Adrenal gland (tissue), 19 donors: ENCODE results near the gene LYPD8. TPM values are rescaled to one million over a fixed set of nuclear protein-coding genes. Genes with fewer than 3 reads are reported as not detected.
A peak's percentile ranks its signal among the peaks of the same experiment; 100 is the strongest.
"Not testable (repeated sequence)": the region's sequence is repeated elsewhere in the genome, so short reads cannot be mapped to it uniquely, and the experiment has no call there.

Source experiments
- DNase-seq, 7 donors: peaks; one replicate each; pipeline ENCODE4 v3.0.0-alpha.2; 2019 to 2020
- H3K27ac ChIP-seq, 5 donors: fragments of 200-600 bp; sonication (generic) in 4 of 5; 1 replicate in 3 of 5; 2 replicates in 2 of 5; pipeline versions ENCODE4 v1.5.1 to v1.8.0; 2016 to 2020; ENCODE audit warnings: mild to moderate bottlenecking in 1 of 5
- H3K27me3 ChIP-seq: fragments of 200-600 bp; 2 replicates; pipeline ENCODE4 v1.8.0; 2021
- H3K36me3 ChIP-seq, 2 donors: fragments of 200-600 bp; replicated peaks in 1 of 2; 1 replicate in 1 of 2; 2 replicates in 1 of 2; pipeline versions ENCODE4 v1.5.1 to v1.8.0; 2018 to 2022
- H3K4me1 ChIP-seq, 2 donors: fragments of 200-600 bp; replicated peaks in 1 of 2; 1 replicate in 1 of 2; 2 replicates in 1 of 2; pipeline versions ENCODE4 v1.5.1 to v1.8.0; 2018 to 2021
- H3K4me3 ChIP-seq, 4 donors: fragments of 200-600 bp; sonication (generic) in 3 of 4; one replicate each; pipeline ENCODE4 v1.5.1; 2016 to 2018
- H3K9me3 ChIP-seq, 3 donors: fragments of 200-600 bp; sonication (generic) in 1 of 3; replicated peaks in 1 of 3; 1 replicate in 2 of 3; 2 replicates in 1 of 3; pipeline versions ENCODE4 v1.5.1 to v1.8.0; 2016 to 2021
- POLR2A ChIP-seq, 2 donors: fragments of 450-650 bp; IDR thresholded peaks; one replicate each; pipeline ENCODE4 v1.6.1; 2017; ENCODE audit warnings: antibody characterized with exemption in 2 of 2, mild to moderate bottlenecking in 2 of 2, moderate library complexity in 1 of 2
- WGBS, 4 donors: extraction: QIAGEN DNeasy Blood & Tissue Kit in 2 of 4; methylation state at CpG; one replicate each; pipeline versions ENCODE4 v1.1.5 to v1.1.7; 2013 to 2017; 5-methylcytosine and 5-hydroxymethylcytosine counted together
- intact Hi-C, 2 donors: fragments of 100-400 bp; cut with DNase I; formaldehyde crosslinking; loops; one replicate each; pipeline versions ENCODE4 v1.14.1 to v1.15.0; 2022 to 2023
- long read RNA-seq, 10 donors: library from polyadenylated mRNA in 3 of 10; unstranded in 2 of 10; stranded (forward) in 1 of 10; transcript quantifications; one replicate each; pipeline ENCODE4 v2.0.0 and lab custom pipeline, GENCODE V29; 2021 to 2026
- polyA plus RNA-seq, 3 donors: library from polyadenylated mRNA; stranded (reverse); fragments of 200-250 nt in 2 of 3; fragments of 350-450 nt in 1 of 3; fragmentation: Illumina TruSeq in 1 of 3; extraction: RNeasy Lipid Tissue Mini Kit (QIAGEN cat#74804) in 1 of 3; gene quantifications; one replicate each; pipeline ENCODE4 v1.2.3, GENCODE V29; 2013 to 2014
- total RNA-seq, 9 donors: library from RNA; depleted of rRNA in 4 of 9; stranded (reverse); fragments of >200 nt in 4 of 9; fragments of 120-200 nt in 1 of 9; fragmentation: NEBNext Ultra II Directional in 1 of 9; extraction: Animal tissue kit (Norgen Biotek cat#: 25700) in 1 of 9; gene quantifications; one replicate each; pipeline versions ENCODE4 v1.1.0 to v1.2.4, GENCODE V29; 2013 to 2023
- TF ChIP-seq, protein P1 (sequence below), 6 experiments: fragments of 450-650 bp in 4 of 6; fragments of 200-600 bp in 2 of 6; sonication (generic) in 1 of 6; IDR thresholded peaks; 1 replicate in 5 of 6; 2 replicates in 1 of 6; pipeline versions ENCODE4 v1.5.1 to v1.8.0; 2016 to 2021; ENCODE audit warnings: antibody characterized with exemption in 6 of 6, mild to moderate bottlenecking in 2 of 6, moderate library complexity in 1 of 6
- donor health status: healthy with polysubstance abuse.
- donor health status: Bipolar disorder and iron deficiency.
- donor health status: DM: yes; HTN: yes; CAD: no.
- donor health status: DM: no; HTN: no; CAD: no.
- donor health status: DM: no; HTN: no; CAD: no.
- donor health status: DM: yes; HTN: yes; CAD: no.

Gene LYPD8, protein sequence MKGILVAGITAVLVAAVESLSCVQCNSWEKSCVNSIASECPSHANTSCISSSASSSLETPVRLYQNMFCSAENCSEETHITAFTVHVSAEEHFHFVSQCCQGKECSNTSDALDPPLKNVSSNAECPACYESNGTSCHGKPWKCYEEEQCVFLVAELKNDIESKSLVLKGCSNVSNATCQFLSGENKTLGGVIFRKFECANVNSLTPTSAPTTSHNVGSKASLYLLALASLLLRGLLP
- total RNA-seq (not detected), polyA plus RNA-seq (under 1 TPM in 1 of 3 donors, not detected in 2; 0.13 TPM)
- long read RNA-seq, donor 1: 0 reads
- long read RNA-seq, donor 2: 0 reads
- long read RNA-seq, donor 3: 0 reads
- long read RNA-seq, donor 4: 0 reads
- long read RNA-seq, donor 5: 0 reads
- long read RNA-seq, donor 6: 0 reads
- long read RNA-seq, donor 7: 0 reads
- long read RNA-seq, donor 8, partial matches to known transcripts: 108 of 108 reads
- long read RNA-seq, donor 8, other reads (novel, unspliced or antisense): 0 of 108 reads
- long read RNA-seq, donor 9: 0 reads
- long read RNA-seq, donor 10: 0 reads

DNA sequence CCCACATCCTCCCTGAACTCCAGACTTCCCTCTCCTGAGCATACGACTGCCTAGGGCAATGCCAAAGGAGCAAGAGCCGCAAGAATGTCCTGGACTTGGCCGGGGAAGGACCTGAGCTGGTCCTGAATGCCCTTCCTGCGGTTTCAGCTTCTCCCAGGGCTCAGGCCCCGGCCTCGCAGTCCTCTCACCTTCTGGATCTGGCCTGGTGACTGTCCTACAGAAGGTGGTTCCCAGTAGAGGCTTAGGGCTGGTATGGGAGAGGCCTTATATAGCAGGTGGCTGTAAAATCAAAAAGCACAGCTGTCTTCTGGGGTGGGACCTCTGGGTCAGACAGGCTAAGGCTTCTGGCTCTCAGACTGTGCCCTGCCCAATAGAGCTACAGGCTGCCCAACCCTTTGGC, at the start of gene LYPD8:
Gene LYPD8 (minus strand): TSS at position 243 of the 400 bp plus-strand sequence. CDS start 4,678 bp downstream, outside the sequence.
- Histone ChIP-seq H3K27ac (no peak within 1 kb of the TSS), H3K4me1 (no peaks in the 10 kb centered on the region), H3K27me3 (no peaks in the 10 kb centered on the region), H3K9me3 (no peaks in the 10 kb centered on the region), H3K4me3 (no peak within 1 kb of the TSS), H3K36me3 (no peaks in the 10 kb centered on the region)
- intact Hi-C loops: no loop called here
- no peak for TF ChIP-seq POLR2A (IDR thresholded peaks at IDR 0.05)
- TF ChIP-seq, protein P1, sequence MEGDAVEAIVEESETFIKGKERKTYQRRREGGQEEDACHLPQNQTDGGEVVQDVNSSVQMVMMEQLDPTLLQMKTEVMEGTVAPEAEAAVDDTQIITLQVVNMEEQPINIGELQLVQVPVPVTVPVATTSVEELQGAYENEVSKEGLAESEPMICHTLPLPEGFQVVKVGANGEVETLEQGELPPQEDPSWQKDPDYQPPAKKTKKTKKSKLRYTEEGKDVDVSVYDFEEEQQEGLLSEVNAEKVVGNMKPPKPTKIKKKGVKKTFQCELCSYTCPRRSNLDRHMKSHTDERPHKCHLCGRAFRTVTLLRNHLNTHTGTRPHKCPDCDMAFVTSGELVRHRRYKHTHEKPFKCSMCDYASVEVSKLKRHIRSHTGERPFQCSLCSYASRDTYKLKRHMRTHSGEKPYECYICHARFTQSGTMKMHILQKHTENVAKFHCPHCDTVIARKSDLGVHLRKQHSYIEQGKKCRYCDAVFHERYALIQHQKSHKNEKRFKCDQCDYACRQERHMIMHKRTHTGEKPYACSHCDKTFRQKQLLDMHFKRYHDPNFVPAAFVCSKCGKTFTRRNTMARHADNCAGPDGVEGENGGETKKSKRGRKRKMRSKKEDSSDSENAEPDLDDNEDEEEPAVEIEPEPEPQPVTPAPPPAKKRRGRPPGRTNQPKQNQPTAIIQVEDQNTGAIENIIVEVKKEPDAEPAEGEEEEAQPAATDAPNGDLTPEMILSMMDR (IDR thresholded peaks at IDR 0.05): no peak
- no peak for DNase-seq
- WGBS, 4 donors: 77 to 92% (median 86%) methylated on average over 2 to 6 of the region's 6 CpGs

DNA sequence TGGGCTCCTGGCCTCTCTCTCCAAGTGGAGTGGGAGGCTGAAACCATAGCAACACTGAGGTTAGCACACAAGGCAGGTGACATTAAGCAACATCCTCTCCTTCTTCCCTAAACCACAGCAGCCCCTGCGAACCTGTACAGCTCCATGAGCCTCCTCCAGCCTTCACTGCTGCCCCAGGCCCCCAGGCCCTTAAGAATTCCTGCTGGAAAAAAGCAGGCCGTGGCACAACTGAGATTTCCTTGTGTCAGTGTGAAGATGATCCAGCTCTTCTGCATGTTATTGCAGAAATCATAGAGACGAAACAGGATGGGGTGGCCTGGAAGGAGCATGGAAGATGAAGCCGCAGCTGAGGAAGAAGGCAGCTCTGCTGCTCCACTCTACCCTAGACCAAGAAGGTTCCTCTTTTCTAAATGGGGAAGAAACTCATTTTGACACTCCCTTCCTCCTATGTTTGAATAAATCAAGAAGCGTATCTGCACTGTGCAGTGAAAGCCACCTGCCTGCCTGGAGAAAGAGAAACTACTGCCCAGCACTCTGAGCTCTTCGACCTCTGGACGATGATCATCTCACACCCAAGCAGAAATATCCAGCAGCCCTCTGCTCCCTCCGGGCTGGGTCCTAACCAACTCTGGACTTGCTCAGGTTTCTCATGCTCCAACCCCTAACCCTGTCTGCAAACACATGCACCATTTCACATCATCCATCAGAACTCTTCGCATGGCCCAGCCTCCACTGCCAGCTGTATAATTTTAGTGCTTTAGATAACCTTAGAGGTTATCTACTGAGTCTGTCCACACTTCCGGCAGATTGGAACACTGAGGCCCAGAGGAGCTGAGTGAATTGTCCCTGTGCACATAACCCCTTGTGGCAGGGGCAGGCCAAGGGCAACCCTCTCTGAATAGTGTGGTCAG, 49.5 kb upstream of the LYPD8 start:
- no peaks in the 10 kb centered on the region for H3K4me1 ChIP-seq
- no peaks in the 10 kb centered on the region for H3K9me3 ChIP-seq
- no peaks in the 10 kb centered on the region for H3K27me3 ChIP-seq
- no peaks in the 10 kb centered on the region for H3K36me3 ChIP-seq
- peak overlapping the region in 1 of 5 donors; percentile 41 for H3K27ac ChIP-seq
- 50 to 66% (median 58%) methylated on average over 10 of the region's 10 CpGs for WGBS, 4 donors
- DNase-seq: peak in 1 of 7 donors; percentile 54
- intact Hi-C loops: loop anchor here (5.0 kb wide), 1 partner anchor 183 kb away; no protein-coding TSS in a partner anchor
- H3K4me3 ChIP-seq: no peak overlapping the region
- TF ChIP-seq, protein P1 (IDR thresholded peaks at IDR 0.05): no peak
- no peak for TF ChIP-seq POLR2A (IDR thresholded peaks at IDR 0.05)

DNA sequence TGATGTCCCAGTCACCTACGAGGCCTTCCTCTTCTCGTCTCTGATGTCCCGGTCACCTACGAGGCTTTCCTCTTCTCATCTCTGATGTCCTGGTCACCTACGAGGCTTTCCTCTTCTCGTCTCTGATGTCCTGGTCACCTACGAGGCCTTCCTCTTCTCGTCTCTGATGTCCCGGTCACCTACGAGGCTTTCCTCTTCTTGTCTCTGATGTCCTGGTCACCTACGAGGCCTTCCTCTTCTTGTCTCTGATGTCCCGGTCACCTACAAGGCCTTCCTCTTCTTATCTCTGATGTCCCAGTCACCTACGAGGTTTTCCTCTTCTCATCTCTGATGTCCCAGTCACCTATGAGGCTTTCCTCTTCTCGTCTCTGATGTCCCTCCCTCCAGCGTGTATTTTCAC, 47.9 kb upstream of the LYPD8 start:
- 78 to 82% (median 81%) methylated on average over 15 of the region's 15 CpGs for WGBS, 4 donors
- H3K4me1 ChIP-seq, DNase-seq, intact Hi-C loops, H3K27me3 ChIP-seq, H3K9me3 ChIP-seq, H3K4me3 ChIP-seq, H3K27ac ChIP-seq, H3K36me3 ChIP-seq: not testable (repeated sequence)

DNA sequence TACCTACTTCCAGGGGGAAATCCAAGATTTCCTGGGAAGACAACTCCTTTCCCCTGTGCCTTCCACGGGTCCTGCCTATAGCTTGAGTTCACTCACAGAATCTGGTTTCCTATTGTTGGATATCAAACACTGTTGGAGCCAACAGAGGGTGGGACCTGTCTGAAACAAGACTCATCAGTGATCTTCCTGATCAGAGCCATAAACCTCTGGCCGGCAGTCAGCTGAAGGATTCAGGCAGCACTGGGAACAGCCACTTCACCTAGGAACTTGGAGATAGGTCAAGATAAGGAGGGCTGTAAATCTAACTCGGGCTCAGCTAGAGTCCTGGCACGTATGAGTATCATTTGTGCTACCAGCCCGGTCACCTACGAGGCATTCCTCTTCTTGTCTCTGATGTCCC, 46.9 kb upstream of the LYPD8 start:
- Histone ChIP-seq H3K27me3 (no peaks in the 10 kb centered on the region), H3K36me3 (no peaks in the 10 kb centered on the region), H3K27ac (no peak overlapping the region), H3K4me1 (no peaks in the 10 kb centered on the region), H3K9me3 (peaks cover 0 to 4% (median 0%) of the 10 kb centered on the region in 3 donors), H3K4me3 (no peak overlapping the region)
- no peak for TF ChIP-seq POLR2A (IDR thresholded peaks at IDR 0.05)
- TF ChIP-seq, protein P1 (IDR thresholded peaks at IDR 0.05): no peak
- DNase-seq: peak in 1 of 7 donors; percentile 30
- intact Hi-C loops: no loop called here
- 74 to 85% (median 79%) methylated on average over 6 of the region's 6 CpGs for WGBS, 4 donors
